K562 (cell line): ENCODE results near the gene TJP2. TPM values are rescaled to one million over a fixed set of nuclear protein-coding genes. Genes with fewer than 3 reads are reported as not detected.

Experiments used
- MEIS2 ChIP-seq: fragments of 450-650 bp; IDR thresholded peaks from 2 replicates; pipeline ENCODE4 v1.6.1; 2014; ENCODE audit warnings: mild to moderate bottlenecking; ENCODE audit not compliant: partially characterized antibody
- PCBP1 ChIP-seq: fragments of 200-400 bp; formaldehyde crosslinking; IDR thresholded peaks from 2 replicates; pipeline ENCODE4 v1.6.1; 2018; ENCODE audit warnings: mild to moderate bottlenecking, low read depth, low read length; ENCODE audit not compliant: poor library complexity, severe bottlenecking
- POLR2AphosphoS5 ChIP-seq: IDR thresholded peaks from 2 replicates; pipeline ENCODE4 v1.6.1; 2011; ENCODE audit warnings: mild to moderate bottlenecking, low read depth, low read length, moderate library complexity; ENCODE audit not compliant: control insufficient read depth, insufficient read depth
- SMARCA4 ChIP-seq: fragments of 450-650 bp; IDR thresholded peaks from 2 replicates; pipeline ENCODE4 v1.6.1; 2016
- polyA plus RNA-seq, 8 experiments: library from polyadenylated mRNA; depleted of rRNA in 4 of 8; stranded (reverse) in 5 of 8; unstranded in 3 of 8; fragments of >200 nt; fragmentation: Nextera tagmentation in 2 of 8; fragmentation: Illumina TruSeq in 1 of 8; extraction: Ambion mirVana in 2 of 8; extraction: Trizol in 1 of 8; gene quantifications; 2 replicates each; pipeline versions ENCODE4 v1.2.1 to v1.2.3, GENCODE V29; 2011 to 2014; ENCODE audit warnings: inconsistent platforms in 1 of 8, missing spikeins in 1 of 8
- total RNA-seq, 7 experiments: library from RNA; depleted of rRNA in 6 of 7; stranded (reverse); fragments of >200 nt in 6 of 7; fragmentation: Illumina TruSeq in 2 of 7; extraction: Trizol in 2 of 7; gene quantifications; 2 replicates each; pipeline versions ENCODE4 v1.2.1 to v1.2.3, GENCODE V29; 2011 to 2021; ENCODE audit warnings: low replicate concordance in 1 of 7
- TF ChIP-seq, protein P1 (sequence below), 2 experiments: fragments of 450-650 bp in 1 of 2; sonication (generic) in 1 of 2; formaldehyde crosslinking in 1 of 2; IDR thresholded peaks; 2 replicates each; pipeline versions ENCODE4 v1.7.1 to v1.9.0; 2016 to 2022; ENCODE audit warnings: inconsistent platforms in 1 of 2, mild to moderate bottlenecking in 1 of 2, missing genetic modification reagents in 1 of 2
- TF ChIP-seq, protein P2 (sequence below), 2 experiments: IDR thresholded peaks in 1 of 2; conservative IDR thresholded peaks in 1 of 2; 2 replicates each; pipeline ENCODE4 v1.6.1; 2016; ENCODE audit warnings: low read depth in 2 of 2, mild to moderate bottlenecking in 1 of 2, missing compliant biosample characterization in 1 of 2, missing genetic modification characterization in 1 of 2, moderate library complexity in 1 of 2
- TF ChIP-seq, protein P3 (sequence below), 2 experiments: fragments of 450-650 bp; IDR thresholded peaks; 2 replicates each; pipeline ENCODE4 v1.6.1; 2016

Gene TJP2
- total and polyA plus RNA-seq, 9 of the 15 experiments (the other 6 are each of a cell fraction or from before 2014, with no cell fraction given), result 4.0 to 24.1 (median 16.8) TPM

DNA sequence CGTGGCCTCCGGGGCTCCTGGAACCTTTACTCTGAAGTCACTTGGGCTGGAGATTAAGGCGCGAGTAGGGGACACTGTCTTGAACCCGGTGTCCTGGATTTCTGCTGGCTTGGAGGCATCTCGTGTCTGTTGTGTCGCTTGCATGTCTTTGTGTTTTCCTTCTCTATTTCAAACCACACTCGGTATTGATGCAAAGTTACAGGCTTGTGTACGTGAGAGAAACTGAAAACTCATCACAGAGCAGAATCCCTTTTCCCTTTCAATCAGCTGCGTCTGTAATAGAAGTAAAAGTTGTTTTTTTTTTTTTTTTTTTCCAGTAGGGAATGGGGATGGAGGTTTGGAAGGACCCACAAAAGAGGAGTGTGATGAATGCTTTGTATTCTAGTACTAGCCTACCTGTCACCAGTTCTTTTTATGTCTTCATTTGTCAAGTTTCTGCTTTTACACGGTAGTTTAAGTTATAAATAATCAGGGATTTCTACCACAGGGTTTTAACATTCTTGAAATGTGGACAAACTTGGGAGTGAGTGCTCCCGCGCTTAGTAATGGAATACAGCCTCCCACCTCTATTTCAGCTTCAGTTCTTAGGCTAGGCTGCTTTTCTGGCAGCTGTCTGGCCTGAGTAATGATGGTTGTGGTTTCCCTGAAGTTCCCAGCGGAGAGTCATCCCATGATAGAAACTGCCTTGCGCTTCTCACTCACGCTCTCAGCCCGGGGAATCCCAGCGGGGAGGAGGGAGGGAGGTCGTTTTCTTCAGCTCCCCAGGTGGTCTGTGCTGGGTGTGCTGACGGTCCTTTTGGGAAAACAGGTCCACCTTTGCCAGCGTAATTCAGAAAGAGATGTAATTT, 763 bp downstream of the TJP2 start (continued):
- TF ChIP-seq, protein P1, sequence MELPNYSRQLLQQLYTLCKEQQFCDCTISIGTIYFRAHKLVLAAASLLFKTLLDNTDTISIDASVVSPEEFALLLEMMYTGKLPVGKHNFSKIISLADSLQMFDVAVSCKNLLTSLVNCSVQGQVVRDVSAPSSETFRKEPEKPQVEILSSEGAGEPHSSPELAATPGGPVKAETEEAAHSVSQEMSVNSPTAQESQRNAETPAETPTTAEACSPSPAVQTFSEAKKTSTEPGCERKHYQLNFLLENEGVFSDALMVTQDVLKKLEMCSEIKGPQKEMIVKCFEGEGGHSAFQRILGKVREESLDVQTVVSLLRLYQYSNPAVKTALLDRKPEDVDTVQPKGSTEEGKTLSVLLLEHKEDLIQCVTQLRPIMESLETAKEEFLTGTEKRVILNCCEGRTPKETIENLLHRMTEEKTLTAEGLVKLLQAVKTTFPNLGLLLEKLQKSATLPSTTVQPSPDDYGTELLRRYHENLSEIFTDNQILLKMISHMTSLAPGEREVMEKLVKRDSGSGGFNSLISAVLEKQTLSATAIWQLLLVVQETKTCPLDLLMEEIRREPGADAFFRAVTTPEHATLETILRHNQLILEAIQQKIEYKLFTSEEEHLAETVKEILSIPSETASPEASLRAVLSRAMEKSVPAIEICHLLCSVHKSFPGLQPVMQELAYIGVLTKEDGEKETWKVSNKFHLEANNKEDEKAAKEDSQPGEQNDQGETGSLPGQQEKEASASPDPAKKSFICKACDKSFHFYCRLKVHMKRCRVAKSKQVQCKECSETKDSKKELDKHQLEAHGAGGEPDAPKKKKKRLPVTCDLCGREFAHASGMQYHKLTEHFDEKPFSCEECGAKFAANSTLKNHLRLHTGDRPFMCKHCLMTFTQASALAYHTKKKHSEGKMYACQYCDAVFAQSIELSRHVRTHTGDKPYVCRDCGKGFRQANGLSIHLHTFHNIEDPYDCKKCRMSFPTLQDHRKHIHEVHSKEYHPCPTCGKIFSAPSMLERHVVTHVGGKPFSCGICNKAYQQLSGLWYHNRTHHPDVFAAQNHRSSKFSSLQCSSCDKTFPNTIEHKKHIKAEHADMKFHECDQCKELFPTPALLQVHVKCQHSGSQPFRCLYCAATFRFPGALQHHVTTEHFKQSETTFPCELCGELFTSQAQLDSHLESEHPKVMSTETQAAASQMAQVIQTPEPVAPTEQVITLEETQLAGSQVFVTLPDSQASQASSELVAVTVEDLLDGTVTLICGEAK (IDR thresholded peaks at IDR 0.05), result peak; percentile 32; the same call in 1 of the 2 replicates
- TF ChIP-seq, protein P1 (CRISPR knock-in tag; IDR thresholded peaks at IDR 0.05), result no peak
- TF ChIP-seq, protein P2, sequence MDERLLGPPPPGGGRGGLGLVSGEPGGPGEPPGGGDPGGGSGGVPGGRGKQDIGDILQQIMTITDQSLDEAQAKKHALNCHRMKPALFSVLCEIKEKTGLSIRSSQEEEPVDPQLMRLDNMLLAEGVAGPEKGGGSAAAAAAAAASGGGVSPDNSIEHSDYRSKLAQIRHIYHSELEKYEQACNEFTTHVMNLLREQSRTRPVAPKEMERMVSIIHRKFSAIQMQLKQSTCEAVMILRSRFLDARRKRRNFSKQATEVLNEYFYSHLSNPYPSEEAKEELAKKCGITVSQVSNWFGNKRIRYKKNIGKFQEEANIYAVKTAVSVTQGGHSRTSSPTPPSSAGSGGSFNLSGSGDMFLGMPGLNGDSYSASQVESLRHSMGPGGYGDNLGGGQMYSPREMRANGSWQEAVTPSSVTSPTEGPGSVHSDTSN (CRISPR knock-in tag; IDR thresholded peaks at IDR 0.05; ENCODE audit: low read depth), result 0 out of 2 replicates have a peak, but pooled peaks have one; percentile 31
- TF ChIP-seq, protein P2 (tag; conservative IDR thresholded peaks at IDR 0.05; ENCODE audit: low read depth), result peak; percentile 74
- TF ChIP-seq MEIS2 (peak; percentile 92), SMARCA4 (0 out of 2 replicates have a peak, but pooled peaks have one; percentile 8), PCBP1 (no peak), POLR2AphosphoS5 (no peak)
- TF ChIP-seq, protein P3, sequence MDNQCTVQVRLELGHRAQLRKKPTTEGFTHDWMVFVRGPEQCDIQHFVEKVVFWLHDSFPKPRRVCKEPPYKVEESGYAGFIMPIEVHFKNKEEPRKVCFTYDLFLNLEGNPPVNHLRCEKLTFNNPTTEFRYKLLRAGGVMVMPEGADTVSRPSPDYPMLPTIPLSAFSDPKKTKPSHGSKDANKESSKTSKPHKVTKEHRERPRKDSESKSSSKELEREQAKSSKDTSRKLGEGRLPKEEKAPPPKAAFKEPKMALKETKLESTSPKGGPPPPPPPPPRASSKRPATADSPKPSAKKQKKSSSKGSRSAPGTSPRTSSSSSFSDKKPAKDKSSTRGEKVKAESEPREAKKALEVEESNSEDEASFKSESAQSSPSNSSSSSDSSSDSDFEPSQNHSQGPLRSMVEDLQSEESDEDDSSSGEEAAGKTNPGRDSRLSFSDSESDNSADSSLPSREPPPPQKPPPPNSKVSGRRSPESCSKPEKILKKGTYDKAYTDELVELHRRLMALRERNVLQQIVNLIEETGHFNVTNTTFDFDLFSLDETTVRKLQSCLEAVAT (IDR thresholded peaks at IDR 0.05), result peak in 1 of 2 experiments; percentile 14; a peak in 1 of 4 replicates
